Sigmoid colon (tissue), 7 donors: Measurements from ENCODE around the gene ALDH1L1. TPM values are rescaled to one million over a fixed set of nuclear protein-coding genes. Genes with fewer than 3 reads are reported as not detected.

Source experiments
- DNase-seq: peaks from one replicate; pipeline ENCODE4 v3.0.0-alpha.2; 2019
- H3K27ac ChIP-seq, 4 donors: fragments of 200-600 bp; sonication (generic); one replicate each; pipeline ENCODE4 v1.5.1; 2016 to 2019; ENCODE audit warnings: mild to moderate bottlenecking in 1 of 4
- H3K27me3 ChIP-seq, 3 donors: fragments of 200-600 bp; sonication (generic); one replicate each; pipeline ENCODE4 v1.5.1; 2019; ENCODE audit warnings: mild to moderate bottlenecking in 1 of 3
- H3K36me3 ChIP-seq, 4 donors: fragments of 200-600 bp; sonication (generic); one replicate each; pipeline ENCODE4 v1.5.1; 2016 to 2019
- H3K4me1 ChIP-seq, 4 donors: fragments of 200-600 bp; sonication (generic); one replicate each; pipeline ENCODE4 v1.5.1; 2017 to 2019
- H3K4me3 ChIP-seq, 4 donors: fragments of 200-600 bp; sonication (generic); one replicate each; pipeline ENCODE4 v1.5.1; 2017 to 2019; ENCODE audit warnings: mild to moderate bottlenecking in 2 of 4, moderate library complexity in 1 of 4
- H3K9me3 ChIP-seq, 4 donors: fragments of 200-600 bp in 3 of 4; sonication (generic) in 3 of 4; one replicate each; pipeline versions ENCODE4 v1.5.1 to v1.6.1; 2013 to 2019
- EP300 ChIP-seq, 4 donors: sonication (generic); formaldehyde crosslinking; IDR thresholded peaks; one replicate each; pipeline ENCODE4 v1.6.1; 2017; ENCODE audit warnings: antibody characterized with exemption in 4 of 4
- POLR2A ChIP-seq, 2 donors: fragments of 450-650 bp; IDR thresholded peaks; one replicate each; pipeline ENCODE4 v1.6.1; 2016; ENCODE audit warnings: antibody characterized with exemption in 2 of 2, mild to moderate bottlenecking in 2 of 2, moderate library complexity in 2 of 2
- POLR2AphosphoS5 ChIP-seq, 4 donors: sonication (generic); formaldehyde crosslinking; IDR thresholded peaks; one replicate each; pipeline ENCODE4 v1.6.1; 2017; ENCODE audit warnings: antibody characterized with exemption in 4 of 4
- WGBS, 2 donors: extraction: QIAGEN DNeasy Blood & Tissue Kit; methylation state at CpG; one replicate each; pipeline ENCODE4 v1.1.7; 2013; 5-methylcytosine and 5-hydroxymethylcytosine counted together
- intact Hi-C: fragments of 100-400 bp; cut with DNase I; formaldehyde crosslinking; loops from one replicate; pipeline ENCODE4 v1.15.1; 2023
- polyA plus RNA-seq, 3 donors: library from polyadenylated mRNA; stranded (reverse); fragments of 200-250 nt; gene quantifications; one replicate each; pipeline ENCODE4 v1.2.3, GENCODE V29; 2013
- total RNA-seq, 4 donors: library from RNA; depleted of rRNA; stranded (reverse); fragments of >200 nt; gene quantifications; one replicate each; pipeline ENCODE4 v1.1.0, GENCODE V29; 2016
- TF ChIP-seq, protein P1 (sequence below), 4 experiments: fragments of 450-650 bp in 3 of 4; fragments of 200-600 bp in 1 of 4; IDR thresholded peaks; one replicate each; pipeline ENCODE4 v1.5.1; 2016 to 2019; ENCODE audit warnings: antibody characterized with exemption in 4 of 4, mild to moderate bottlenecking in 3 of 4, moderate library complexity in 2 of 4
- donor health status: healthy with polysubstance abuse.
- donor health status: Bipolar disorder and iron deficiency.
- donor health status: healthy.

ALDH1L1 gene
- total and polyA plus RNA-seq, 7 donors: 7.2 to 32.5 (median 15.0) TPM

DNA sequence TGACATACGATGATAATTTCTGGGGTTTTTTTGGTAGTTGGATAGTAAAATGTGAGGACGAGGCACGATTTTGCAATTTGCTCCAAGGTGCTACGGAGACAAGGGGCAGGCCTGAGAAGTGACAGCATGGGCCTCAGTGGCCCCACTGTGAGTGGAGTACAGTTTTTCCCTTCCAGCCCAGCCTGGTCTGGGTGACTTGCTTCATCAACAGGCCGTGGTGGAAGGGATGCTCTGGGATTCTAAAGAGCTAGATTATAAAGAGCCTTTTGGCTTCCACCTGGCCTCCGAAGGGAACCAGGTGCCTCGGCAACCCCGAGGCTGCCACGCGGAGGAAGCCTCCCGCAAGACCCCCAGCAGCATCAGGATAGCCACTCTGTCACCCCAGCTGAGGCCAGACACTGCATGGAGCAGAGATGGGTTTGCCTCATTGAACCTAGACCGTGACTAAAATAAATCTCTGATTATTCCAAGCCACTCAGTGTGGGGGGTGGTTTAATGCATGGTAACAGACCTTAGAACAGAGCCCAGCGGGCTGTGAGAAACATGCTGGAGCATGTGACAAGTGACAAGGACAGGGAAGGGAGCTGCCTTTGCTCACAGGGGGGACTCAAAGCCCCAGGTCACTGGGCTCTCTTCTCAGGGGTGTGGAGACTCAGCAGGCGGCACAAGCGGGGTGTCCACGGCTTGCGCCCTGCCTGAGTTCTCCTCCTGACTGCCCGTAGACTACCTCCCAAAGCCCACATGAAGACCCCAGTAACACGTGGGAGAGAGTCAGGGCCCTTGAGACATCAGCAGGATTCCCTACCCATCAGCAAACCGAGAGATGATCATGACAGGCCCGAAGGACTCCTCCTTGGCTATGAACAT lies 73.8 kb downstream of the ALDH1L1 start:
- Histone ChIP-seq H3K9me3 (peaks cover 0 to 2% (median 0%) of the 10 kb centered on the region in 4 donors), H3K27ac (no peak overlapping the region), H3K4me1 (peaks cover 0 to 18% (median 17%) of the 10 kb centered on the region in 4 donors), H3K27me3 (no peaks in the 10 kb centered on the region), H3K4me3 (no peak overlapping the region), H3K36me3 (no peaks in the 10 kb centered on the region)
- TF ChIP-seq, protein P1, sequence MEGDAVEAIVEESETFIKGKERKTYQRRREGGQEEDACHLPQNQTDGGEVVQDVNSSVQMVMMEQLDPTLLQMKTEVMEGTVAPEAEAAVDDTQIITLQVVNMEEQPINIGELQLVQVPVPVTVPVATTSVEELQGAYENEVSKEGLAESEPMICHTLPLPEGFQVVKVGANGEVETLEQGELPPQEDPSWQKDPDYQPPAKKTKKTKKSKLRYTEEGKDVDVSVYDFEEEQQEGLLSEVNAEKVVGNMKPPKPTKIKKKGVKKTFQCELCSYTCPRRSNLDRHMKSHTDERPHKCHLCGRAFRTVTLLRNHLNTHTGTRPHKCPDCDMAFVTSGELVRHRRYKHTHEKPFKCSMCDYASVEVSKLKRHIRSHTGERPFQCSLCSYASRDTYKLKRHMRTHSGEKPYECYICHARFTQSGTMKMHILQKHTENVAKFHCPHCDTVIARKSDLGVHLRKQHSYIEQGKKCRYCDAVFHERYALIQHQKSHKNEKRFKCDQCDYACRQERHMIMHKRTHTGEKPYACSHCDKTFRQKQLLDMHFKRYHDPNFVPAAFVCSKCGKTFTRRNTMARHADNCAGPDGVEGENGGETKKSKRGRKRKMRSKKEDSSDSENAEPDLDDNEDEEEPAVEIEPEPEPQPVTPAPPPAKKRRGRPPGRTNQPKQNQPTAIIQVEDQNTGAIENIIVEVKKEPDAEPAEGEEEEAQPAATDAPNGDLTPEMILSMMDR (IDR thresholded peaks at IDR 0.05): no peak
- TF ChIP-seq EP300 (IDR thresholded peaks at IDR 0.05): no peak
- TF ChIP-seq POLR2AphosphoS5 (IDR thresholded peaks at IDR 0.05): no peak
- TF ChIP-seq POLR2A (IDR thresholded peaks at IDR 0.05): no peak
- peak; percentile 38 for DNase-seq
- intact Hi-C loops: no loop called here
- WGBS, 2 donors: 93 to 94% methylated on average over 21 of the region's 21 CpGs

GRCh38 chr3:126105691-126106187 lies 74.6 kb downstream of the ALDH1L1 start:
- TF ChIP-seq POLR2AphosphoS5 (IDR thresholded peaks at IDR 0.05) (no peak), POLR2A (IDR thresholded peaks at IDR 0.05) (no peak)
- Histone ChIP-seq H3K27ac (no peak overlapping the region), H3K4me1 (peaks cover 0 to 19% (median 17%) of the 10 kb centered on the region in 4 donors), H3K36me3 (no peaks in the 10 kb centered on the region), H3K9me3 (peaks cover 0 to 2% (median 0%) of the 10 kb centered on the region in 4 donors), H3K27me3 (no peaks in the 10 kb centered on the region), H3K4me3 (no peak overlapping the region)
- intact Hi-C loops: no loop called here
- peak; percentile 63 for DNase-seq
- WGBS, 2 donors: 92 to 95% methylated on average over 16 of the region's 16 CpGs

DNA sequence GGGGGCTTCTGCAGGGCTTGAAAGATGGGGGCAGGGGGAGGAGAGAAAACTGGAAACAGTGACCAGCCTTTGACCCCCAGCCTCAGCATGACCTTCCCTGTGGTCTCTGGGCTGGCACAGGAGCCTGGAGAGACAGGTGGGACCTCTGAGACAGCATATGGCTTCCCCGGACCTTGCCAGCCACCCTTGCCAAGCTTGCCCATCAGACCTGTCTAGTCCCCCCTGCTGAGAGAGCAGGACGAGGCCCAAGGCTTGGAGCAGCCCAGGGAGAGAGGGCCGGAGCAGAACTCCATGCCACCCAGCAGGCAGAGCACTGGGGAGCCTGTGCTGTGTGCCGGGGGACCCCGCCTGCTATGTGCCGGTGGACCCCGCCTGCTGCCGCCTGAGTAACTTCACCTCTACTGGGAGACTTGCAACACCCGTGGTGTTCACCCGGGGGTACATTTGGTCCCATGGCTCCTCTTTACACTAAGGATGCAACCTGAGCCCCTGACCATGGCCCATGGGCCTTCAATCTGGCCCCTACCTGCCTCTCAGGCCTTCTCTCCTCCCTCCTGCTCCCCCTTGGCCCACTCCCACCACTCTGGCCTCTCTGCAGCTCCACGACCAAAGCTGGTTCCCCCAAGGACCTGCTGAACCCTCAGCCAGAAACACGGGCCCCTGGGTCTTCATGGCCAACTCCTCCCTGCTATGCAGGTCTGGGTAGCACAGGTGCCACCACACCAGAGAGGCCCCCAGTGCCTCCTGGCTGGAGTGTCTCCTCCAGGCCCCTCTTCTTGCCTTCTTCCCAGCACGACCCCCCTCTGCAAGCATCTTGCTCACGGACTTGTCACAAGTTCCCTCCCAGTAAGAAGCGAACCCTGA lies 75.4 kb downstream of the ALDH1L1 start:
- Histone ChIP-seq H3K9me3 (peaks cover 0 to 2% (median 0%) of the 10 kb centered on the region in 4 donors), H3K4me3 (no peak overlapping the region), H3K4me1 (peaks cover 0 to 19% (median 17%) of the 10 kb centered on the region in 4 donors), H3K36me3 (no peaks in the 10 kb centered on the region), H3K27ac (no peak overlapping the region), H3K27me3 (no peaks in the 10 kb centered on the region)
- peak; percentile 58 for DNase-seq
- TF ChIP-seq EP300 (IDR thresholded peaks at IDR 0.05) (no peak), POLR2AphosphoS5 (IDR thresholded peaks at IDR 0.05) (no peak), POLR2A (IDR thresholded peaks at IDR 0.05) (no peak)
- TF ChIP-seq, protein P1 (IDR thresholded peaks at IDR 0.05): no peak
- 86 to 91% methylated on average over 15 of the region's 15 CpGs for WGBS, 2 donors
- intact Hi-C loops: no loop called here

DNA sequence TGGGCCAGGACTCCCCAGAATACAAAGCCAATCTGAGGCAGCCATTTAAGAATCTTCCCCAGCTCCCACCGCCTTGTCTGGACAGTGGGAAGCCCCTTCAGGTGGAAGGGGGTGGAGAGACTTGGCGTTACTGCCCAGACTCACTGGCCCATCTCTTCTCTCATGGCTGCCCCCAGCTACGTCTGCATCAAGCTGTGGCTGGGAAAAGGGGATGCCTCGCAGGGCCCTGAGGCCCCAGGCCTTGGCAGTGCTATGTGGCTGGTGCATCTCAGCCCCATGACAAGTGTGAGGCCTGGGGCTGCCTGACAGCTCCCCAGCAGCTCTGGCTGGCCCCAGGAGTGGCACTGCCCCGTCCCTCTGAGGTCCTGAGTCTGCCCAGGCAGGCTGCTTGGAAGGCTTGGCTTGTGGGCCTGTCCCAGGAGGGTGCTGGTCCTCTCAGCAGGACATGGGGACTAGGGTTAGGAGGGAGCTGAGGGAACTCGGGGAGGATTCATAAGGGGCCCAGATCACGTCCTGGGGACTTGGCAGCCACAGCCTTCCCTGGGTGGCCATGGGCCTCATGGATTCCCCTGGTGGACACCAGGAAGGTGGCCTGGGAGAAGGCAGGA lies 76.3 kb downstream of the ALDH1L1 start:
- Histone ChIP-seq H3K4me1 (peaks cover 0 to 19% (median 17%) of the 10 kb centered on the region in 4 donors), H3K4me3 (no peak overlapping the region), H3K36me3 (no peaks in the 10 kb centered on the region), H3K27ac (no peak overlapping the region), H3K27me3 (no peaks in the 10 kb centered on the region), H3K9me3 (peaks cover 0 to 2% (median 0%) of the 10 kb centered on the region in 4 donors)
- intact Hi-C loops: no loop called here
- peak; percentile 63 for DNase-seq
- WGBS, 2 donors: 86 to 93% methylated on average over 7 of the region's 7 CpGs
- no peak for TF ChIP-seq EP300 (IDR thresholded peaks at IDR 0.05)
- TF ChIP-seq, protein P1 (IDR thresholded peaks at IDR 0.05): no peak
- no peak for TF ChIP-seq POLR2AphosphoS5 (IDR thresholded peaks at IDR 0.05)
- TF ChIP-seq POLR2A (IDR thresholded peaks at IDR 0.05): no peak
